HG03558 (cell line): ENCODE results near the gene HSF4.

ENCODE experiments used
- ATAC-seq: cut with Tn5 transposase; IDR thresholded peaks from one replicate; pipeline ENCODE4 v1.9.1; 2021; ENCODE audit warnings: moderate number of reproducible peaks; ENCODE audit not compliant: unreplicated experiment; ENCODE audit errors: extremely low read depth

HSF4 gene

DNA sequence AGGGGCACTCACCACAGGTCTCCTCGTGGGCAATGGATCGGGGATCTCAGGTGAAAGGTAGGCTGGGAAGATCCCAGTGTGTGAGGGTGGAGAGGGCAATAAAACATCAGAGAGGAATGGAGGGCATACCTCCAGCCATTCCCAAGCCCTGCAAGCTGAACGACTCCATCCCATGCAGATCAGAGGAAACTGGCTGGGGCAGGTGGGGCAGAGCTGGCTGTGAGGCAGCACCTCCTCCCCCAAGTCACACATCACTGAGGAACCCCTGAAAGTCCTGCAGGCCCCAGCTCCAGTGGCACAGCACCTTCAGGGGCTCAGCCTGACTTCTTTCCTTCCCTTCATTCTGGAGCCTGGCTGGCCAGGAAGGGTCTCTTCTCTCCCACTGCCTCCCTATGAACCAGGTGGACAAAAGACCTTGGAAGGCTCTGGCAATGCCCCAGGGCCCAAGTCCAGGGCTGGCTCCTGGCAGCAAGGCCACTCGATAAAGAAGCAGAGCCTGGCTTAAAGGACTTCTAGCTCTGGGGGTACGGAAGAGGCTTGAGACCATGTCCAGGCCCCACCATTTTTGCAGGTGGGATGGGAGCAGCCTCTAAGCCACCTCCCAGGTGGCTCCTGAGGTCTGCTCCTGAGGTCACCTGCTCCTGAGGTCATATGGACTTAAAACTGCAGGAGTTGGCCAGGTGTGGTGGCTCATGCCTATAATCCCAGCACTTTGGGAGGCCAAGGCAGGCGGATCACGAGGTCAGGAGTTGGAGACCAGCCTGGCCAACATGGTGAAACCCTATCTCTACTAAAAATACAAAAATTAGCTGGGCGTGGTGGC, 48.9 kb downstream of the HSF4 start:
- ATAC-seq = no peak

DNA sequence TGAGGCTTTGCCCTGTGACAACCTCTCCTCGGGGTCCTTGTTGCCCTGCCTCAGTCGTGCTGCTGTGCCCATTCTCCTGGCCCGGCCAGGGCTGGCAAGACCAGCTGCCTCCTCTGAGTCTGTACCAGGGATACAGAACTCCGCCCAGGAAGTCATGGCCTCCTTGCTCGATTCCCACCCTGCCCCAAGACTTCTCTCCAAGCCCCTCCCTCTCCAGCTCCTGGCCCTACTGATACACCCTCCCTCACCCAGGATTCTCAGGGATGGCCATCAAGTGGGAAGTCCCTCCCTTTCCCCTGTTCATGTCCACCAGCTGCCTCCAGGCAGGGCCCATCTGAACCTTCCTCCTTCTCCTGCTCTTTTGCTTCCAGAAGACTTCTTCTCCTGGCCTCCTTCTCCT, 51.2 kb downstream of the HSF4 start:
- ATAC-seq = no peak

DNA sequence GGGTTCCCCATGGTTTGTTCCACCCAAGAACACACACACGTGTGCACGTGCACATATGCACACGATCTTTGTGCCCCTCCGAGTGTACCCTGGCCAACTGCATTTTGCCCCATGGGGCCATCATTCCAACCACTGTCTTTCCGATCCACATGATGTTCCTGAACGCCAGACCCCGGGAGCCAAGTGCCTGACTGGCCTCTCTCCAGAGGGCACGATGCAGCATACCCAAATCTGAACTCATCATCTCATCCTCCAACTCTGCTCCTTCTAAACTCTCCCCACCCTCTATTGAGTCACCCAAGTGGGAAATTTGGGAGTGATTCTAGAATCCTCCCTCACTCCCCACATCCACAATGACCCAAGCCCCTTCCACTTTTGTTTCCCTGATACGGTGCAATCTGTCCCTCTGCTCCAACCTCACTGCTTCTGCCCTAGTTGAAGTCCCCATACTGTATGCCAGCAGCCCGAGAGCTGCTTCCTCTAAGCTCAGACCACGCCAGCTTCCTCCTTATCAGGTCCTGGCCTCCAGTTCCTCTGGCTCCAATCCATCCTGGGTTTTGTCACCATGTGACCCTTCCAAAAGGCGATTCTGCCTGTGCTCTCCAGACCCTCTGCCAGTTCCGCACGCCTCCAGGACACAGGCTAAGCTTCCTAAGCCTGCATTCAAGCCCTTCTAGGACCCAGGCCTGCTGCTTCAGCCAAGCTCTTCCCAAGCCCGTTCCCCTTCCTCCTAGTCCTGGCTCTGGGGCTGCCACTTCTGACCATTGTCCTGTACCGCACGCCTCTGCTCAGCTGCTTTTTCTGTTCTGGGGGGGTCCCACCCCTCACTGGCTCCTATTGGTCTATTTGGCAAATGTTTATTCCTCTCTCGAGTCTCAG, 52.3 kb downstream of the HSF4 start:
- no peak for ATAC-seq
